ENCODE data around the gene CORO7. TPM values are rescaled to one million over a fixed set of nuclear protein-coding genes. Genes with fewer than 3 reads are reported as not detected.
A peak's percentile ranks its signal among the peaks of the same experiment; 100 is the strongest.

The CORO7 gene
- total RNA-seq, 1 donor from 2014 or later, result 45.0 TPM

- DNase-seq (ENCODE audit: low spot score), result no peak
These were observed 102.5 kb downstream of the CORO7 start for GRCh38 chr16:4313563-4314531.

- DNase-seq (ENCODE audit: low spot score), result no peak
These were observed 106.5 kb downstream of the CORO7 start for GRCh38 chr16:4309833-4310266.

- no peak for DNase-seq (ENCODE audit: low spot score)
These were observed 107.1 kb downstream of the CORO7 start for GRCh38 chr16:4309102-4309832.

- peak; percentile 98 for DNase-seq (ENCODE audit: low spot score)
These were observed 109.0 kb downstream of the CORO7 start for GRCh38 chr16:4307215-4308037.

- DNase-seq (ENCODE audit: low spot score), result no peak
These were observed 109.8 kb downstream of the CORO7 start for GRCh38 chr16:4306470-4307214.

Other genes starting within 250 kb of the CORO7 start
- gene SRL, start 174.5 kb downstream of the CORO7 start, total RNA-seq, result 0.45 TPM
- 8.2 TPM for gene TFAP4, start 143.6 kb downstream of the CORO7 start, total RNA-seq
- gene GLIS2, start 100.5 kb downstream of the CORO7 start, total RNA-seq, result 14.2 TPM
- gene PAM16, start 65.3 kb downstream of the CORO7 start, total RNA-seq, result 38.2 TPM
- 26.6 TPM for gene VASN, start 44.7 kb downstream of the CORO7 start, total RNA-seq
- gene DNAJA3, start 9.3 kb upstream of the CORO7 start, total RNA-seq, result 36.0 TPM
- gene NMRAL1, start 58.0 kb upstream of the CORO7 start, total RNA-seq, result 23.4 TPM
- gene HMOX2, start 59.8 kb upstream of the CORO7 start, total RNA-seq, result 84.1 TPM
- gene CDIP1, start 122.2 kb upstream of the CORO7 start, total RNA-seq, result 24.8 TPM
- 0.10 TPM for gene C16orf96, start 139.7 kb upstream of the CORO7 start, total RNA-seq
- 20.9 TPM for gene UBALD1, start 198.3 kb upstream of the CORO7 start, total RNA-seq
- 74.1 TPM for gene MGRN1, start 208.2 kb upstream of the CORO7 start, total RNA-seq

Data from mesenteric fat pad (tissue), 1 donor.